Measurements from ENCODE around the gene DPF3. TPM values are rescaled to one million over a fixed set of nuclear protein-coding genes. Genes with fewer than 3 reads are reported as not detected.

DPF3 gene
- 1 to 10 TPM; 6.6 to 7.4 TPM for total RNA-seq

GRCh38 chr14:72893636-72894322, at the start of gene DPF3:
TSS of gene DPF3 (minus strand) at chr14:72894101. CDS start at chr14:72894088, 13 bp downstream.
- POLR2A ChIA-PET: no interaction called here
- CTCF ChIA-PET: interaction anchor here (0.8 to 2.5 kb wide), 6 partner anchors 9 to 379 kb away, joined by 3 to 14 read pairs (median 5); no protein-coding TSS in a partner anchor
- peaks cover 25% of the 10 kb centered on the region for H3K4me1 Mint-ChIP-seq
- peak; percentile 94 for DNase-seq
- no peaks in the 10 kb centered on the region for H3K9me3 Mint-ChIP-seq
- H3K36me3 Mint-ChIP-seq (ENCODE audit: low read depth): no peaks in the 10 kb centered on the region
- peak within 1 kb of the TSS; percentile 82 for H3K27ac Mint-ChIP-seq
- peak within 1 kb of the TSS; percentile 92 for H3K4me3 Mint-ChIP-seq
- peaks cover 68% of the 10 kb centered on the region for H3K27me3 Mint-ChIP-seq

- H3K27ac Mint-ChIP-seq: no peak overlapping the region
- H3K9me3 Mint-ChIP-seq: no peaks in the 10 kb centered on the region
- peaks cover 4% of the 10 kb centered on the region for H3K4me1 Mint-ChIP-seq
- DNase-seq: no peak
- no peaks in the 10 kb centered on the region for H3K27me3 Mint-ChIP-seq
- no peak overlapping the region for H3K4me3 Mint-ChIP-seq
- H3K36me3 Mint-ChIP-seq (ENCODE audit: low read depth): peaks cover 35% of the 10 kb centered on the region
- CTCF ChIA-PET: interaction anchor here (0.5 kb wide), 1 partner anchor 70 kb away, joined by 3 read pairs; no protein-coding TSS in a partner anchor
- POLR2A ChIA-PET: no interaction called here
These were observed 49.0 kb upstream of the DPF3 start for GRCh38 chr14:72942934-72943333.

- ChIA-PET CTCF (no interaction called here), POLR2A (no interaction called here)
- Mint-ChIP-seq H3K27me3 (no peaks in the 10 kb centered on the region), H3K9me3 (no peaks in the 10 kb centered on the region), H3K4me1 (peaks cover 18% of the 10 kb centered on the region), H3K4me3 (no peak overlapping the region), H3K36me3 (ENCODE audit: low read depth) (peaks cover 35% of the 10 kb centered on the region), H3K27ac (no peak overlapping the region)
- no peak for DNase-seq
These were observed 47.5 kb upstream of the DPF3 start for GRCh38 chr14:72941286-72941985.

- POLR2A ChIA-PET: no interaction called here
- Mint-ChIP-seq H3K36me3 (ENCODE audit: low read depth) (peaks cover 29% of the 10 kb centered on the region), H3K4me3 (no peak overlapping the region), H3K27ac (no peak overlapping the region), H3K9me3 (no peaks in the 10 kb centered on the region), H3K27me3 (no peaks in the 10 kb centered on the region), H3K4me1 (peaks cover 18% of the 10 kb centered on the region)
- CTCF ChIA-PET: interaction anchor here (0.9 to 1.9 kb wide), 2 partner anchors 9 to 164 kb away, joined by 4 to 7 read pairs; no protein-coding TSS in a partner anchor
- DNase-seq: no peak
These were observed 45.7 kb upstream of the DPF3 start for GRCh38 chr14:72939630-72940029.

GRCh38 chr14:72932893-72933292, 39.0 kb upstream of the DPF3 start:
- Mint-ChIP-seq H3K4me3 (no peak overlapping the region), H3K27ac (no peak overlapping the region), H3K27me3 (no peaks in the 10 kb centered on the region), H3K36me3 (ENCODE audit: low read depth) (peaks cover 9% of the 10 kb centered on the region), H3K4me1 (peaks cover 19% of the 10 kb centered on the region), H3K9me3 (no peaks in the 10 kb centered on the region)
- no peak for DNase-seq
- CTCF ChIA-PET: interaction anchor here (1.0 kb wide), 1 partner anchor 28 kb away, joined by 3 read pairs; no protein-coding TSS in a partner anchor
- POLR2A ChIA-PET: no interaction called here

DNA sequence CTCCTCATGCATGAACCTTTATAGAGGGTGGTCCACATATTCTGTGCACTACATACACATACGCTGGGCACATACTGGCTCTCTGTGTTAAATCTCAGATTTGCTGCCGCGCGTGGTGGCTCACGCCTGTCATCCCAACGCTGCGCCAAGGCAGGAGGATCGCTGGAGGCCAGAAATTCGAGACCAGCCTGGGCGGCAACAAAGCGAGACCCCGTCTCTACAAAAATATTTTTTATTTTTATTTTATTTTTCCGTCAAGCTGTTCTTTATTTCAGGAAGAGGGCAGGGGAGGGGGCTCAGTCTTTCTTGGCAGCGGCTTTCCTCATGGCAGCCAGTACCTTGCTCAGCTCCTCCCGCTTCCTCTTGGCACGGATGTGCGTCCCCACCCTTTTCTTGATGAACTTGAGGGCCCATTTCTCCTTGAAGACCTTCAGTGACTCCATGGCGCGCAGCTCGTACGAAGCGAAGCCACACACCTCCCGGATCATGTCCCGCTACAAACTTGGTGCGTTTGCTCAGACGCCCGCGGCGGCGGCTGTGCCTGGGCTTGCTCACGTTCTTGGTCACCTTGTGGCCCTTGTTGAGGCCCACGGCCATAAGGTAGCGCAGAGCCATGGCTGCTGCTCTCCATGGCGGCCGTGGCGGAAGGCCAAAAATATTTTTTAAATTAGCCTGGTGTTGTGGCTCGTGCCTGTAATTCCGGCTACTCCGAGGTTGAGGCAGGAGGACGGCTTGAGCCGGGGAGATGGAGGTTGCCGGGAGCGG, 35.6 kb upstream of the DPF3 start:
- peaks cover 1% of the 10 kb centered on the region for H3K36me3 Mint-ChIP-seq (ENCODE audit: low read depth)
- peaks cover 18% of the 10 kb centered on the region for H3K4me1 Mint-ChIP-seq
- DNase-seq: no peak
- no peak overlapping the region for H3K27ac Mint-ChIP-seq
- H3K27me3 Mint-ChIP-seq: peaks cover 4% of the 10 kb centered on the region
- H3K9me3 Mint-ChIP-seq: no peaks in the 10 kb centered on the region
- no peak overlapping the region for H3K4me3 Mint-ChIP-seq
- CTCF ChIA-PET: no interaction called here
- POLR2A ChIA-PET: no interaction called here

- no peak overlapping the region for H3K27ac Mint-ChIP-seq
- H3K4me1 Mint-ChIP-seq: peaks cover 18% of the 10 kb centered on the region
- POLR2A ChIA-PET: no interaction called here
- H3K27me3 Mint-ChIP-seq: peaks cover 6% of the 10 kb centered on the region
- H3K9me3 Mint-ChIP-seq: no peaks in the 10 kb centered on the region
- H3K4me3 Mint-ChIP-seq: no peak overlapping the region
- peaks cover 1% of the 10 kb centered on the region for H3K36me3 Mint-ChIP-seq (ENCODE audit: low read depth)
- CTCF ChIA-PET: no interaction called here
- DNase-seq: no peak
These were observed 35.0 kb upstream of the DPF3 start for GRCh38 chr14:72928872-72929271.

GRCh38 chr14:72926292-72927028, 32.6 kb upstream of the DPF3 start, which contains the start of gene DCAF4:
TSS of gene DCAF4 (plus strand) at chr14:72926464. CDS start at chr14:72937979, 11,515 bp downstream.
- peaks cover 13% of the 10 kb centered on the region for H3K4me1 Mint-ChIP-seq
- ChIA-PET CTCF (interaction anchor here (1.3 to 1.8 kb wide), 2 partner anchors 42 to 410 kb away, joined by 3 to 4 read pairs; no protein-coding TSS in a partner anchor), POLR2A (no interaction called here)
- H3K27ac Mint-ChIP-seq: peak within 1 kb of the TSS; percentile 98
- peak within 1 kb of the TSS; percentile 97 for H3K4me3 Mint-ChIP-seq
- no peaks in the 10 kb centered on the region for H3K9me3 Mint-ChIP-seq
- peak; percentile 97 for DNase-seq
- H3K27me3 Mint-ChIP-seq: peaks cover 12% of the 10 kb centered on the region
- peaks cover 1% of the 10 kb centered on the region for H3K36me3 Mint-ChIP-seq (ENCODE audit: low read depth)

DNA sequence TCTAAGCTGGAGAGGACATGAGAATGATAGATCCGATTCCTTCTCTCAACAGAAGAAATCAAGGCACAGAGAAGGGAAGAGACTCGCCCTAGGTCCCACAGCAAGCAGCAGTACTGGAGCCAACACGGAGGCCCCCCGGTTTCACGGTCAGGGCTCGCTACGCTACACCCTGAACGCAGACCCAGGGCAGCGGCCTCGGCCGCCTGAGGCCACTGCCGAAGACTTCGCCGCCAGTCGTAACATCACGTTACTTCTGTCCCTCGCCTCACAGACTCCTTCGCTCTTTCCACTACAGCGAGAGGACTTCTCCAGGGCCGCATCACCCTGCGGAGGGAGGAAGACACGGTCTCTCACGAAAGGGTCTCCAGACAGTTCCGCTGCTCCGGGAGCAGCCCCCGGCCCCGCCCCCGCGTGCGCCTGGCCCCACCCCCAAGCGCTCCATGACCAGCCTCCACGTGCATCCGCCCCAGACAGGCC, 32.0 kb upstream of the DPF3 start:
- POLR2A ChIA-PET: interaction anchor here (0.7 kb wide), 1 partner anchor 134 kb away, joined by 3 read pairs; no protein-coding TSS in a partner anchor
- H3K9me3 Mint-ChIP-seq: no peaks in the 10 kb centered on the region

DNA sequence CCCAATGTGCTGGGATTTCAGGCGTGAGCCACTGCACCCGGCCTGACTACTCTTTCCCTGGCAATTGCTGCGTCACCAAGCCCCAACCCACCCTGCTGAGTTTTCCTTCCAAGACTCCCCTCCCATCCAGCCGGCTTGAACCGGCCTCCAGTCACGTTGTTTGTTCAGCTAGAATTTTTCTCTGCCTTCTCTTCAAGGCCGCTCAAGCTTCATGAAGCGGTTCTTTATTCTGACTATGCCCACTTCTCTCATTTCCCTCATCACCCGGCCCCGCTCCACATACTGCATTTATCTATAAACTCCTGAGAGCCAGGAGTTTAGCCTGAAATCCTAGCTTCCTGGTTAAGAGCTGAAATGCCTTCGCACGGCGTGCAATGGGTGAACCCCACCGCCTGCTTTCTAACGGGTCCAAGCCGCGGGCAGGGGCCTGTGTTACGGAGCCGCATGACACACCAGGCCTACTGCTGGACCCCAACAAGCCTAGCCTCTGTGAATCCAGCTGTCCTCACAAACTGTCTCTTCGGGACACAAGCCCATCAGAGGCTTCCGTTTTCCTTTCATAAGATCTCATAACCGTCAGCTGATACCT, 31.4 kb upstream of the DPF3 start:
- POLR2A ChIA-PET: interaction anchor here (0.7 kb wide), 1 partner anchor 134 kb away, joined by 3 read pairs; no protein-coding TSS in a partner anchor
- peaks cover 12% of the 10 kb centered on the region for H3K4me1 Mint-ChIP-seq
- H3K4me3 Mint-ChIP-seq: peak overlapping the region; percentile 97
- peaks cover 1% of the 10 kb centered on the region for H3K36me3 Mint-ChIP-seq (ENCODE audit: low read depth)
- CTCF ChIA-PET: interaction anchor here (1.0 to 1.8 kb wide), 4 partner anchors 12 to 408 kb away, joined by 3 to 5 read pairs (median 4); no protein-coding TSS in a partner anchor
- DNase-seq: no peak
- H3K27ac Mint-ChIP-seq: peak overlapping the region; percentile 98
- no peaks in the 10 kb centered on the region for H3K9me3 Mint-ChIP-seq
- H3K27me3 Mint-ChIP-seq: peaks cover 19% of the 10 kb centered on the region

More for the DNA sequence above, 32.0 kb upstream of the DPF3 start:
- Mint-ChIP-seq H3K4me1 (peaks cover 12% of the 10 kb centered on the region), H3K36me3 (ENCODE audit: low read depth) (peaks cover 1% of the 10 kb centered on the region), H3K27ac (peak overlapping the region; percentile 98), H3K27me3 (peaks cover 17% of the 10 kb centered on the region), H3K4me3 (peak overlapping the region; percentile 97)
- DNase-seq: no peak
- CTCF ChIA-PET: interaction anchor here (1.0 to 1.8 kb wide), 4 partner anchors 12 to 409 kb away, joined by 3 to 5 read pairs (median 4); no protein-coding TSS in a partner anchor

DNA sequence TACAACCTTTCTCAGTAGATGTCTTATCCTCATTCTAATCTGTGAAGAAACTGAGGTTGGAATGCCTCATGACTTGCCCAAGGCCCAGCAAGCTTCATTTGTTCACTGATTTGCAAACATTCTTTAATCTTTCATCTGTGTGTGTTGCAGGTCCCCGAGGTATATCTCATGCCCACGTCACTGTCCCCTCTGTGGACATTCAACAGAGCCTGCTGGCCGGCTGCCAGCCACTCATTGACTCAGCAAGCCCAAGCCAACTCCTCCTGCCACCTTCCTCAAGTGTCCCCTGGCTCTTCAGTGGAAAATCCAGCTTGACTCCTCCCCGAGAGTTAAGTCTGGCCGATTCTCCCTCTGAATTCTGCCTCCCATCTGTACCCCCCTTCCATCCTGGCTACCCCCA, 30.4 kb upstream of the DPF3 start:
- POLR2A ChIA-PET: no interaction called here
- H3K9me3 Mint-ChIP-seq: no peaks in the 10 kb centered on the region

More for the DNA sequence above, 30.4 kb upstream of the DPF3 start:
- Mint-ChIP-seq H3K27me3 (peaks cover 28% of the 10 kb centered on the region), H3K4me1 (peaks cover 12% of the 10 kb centered on the region), H3K36me3 (ENCODE audit: low read depth) (no peaks in the 10 kb centered on the region), H3K27ac (no peak overlapping the region), H3K4me3 (no peak overlapping the region)
- CTCF ChIA-PET: interaction anchor here (0.6 to 1.0 kb wide), 4 partner anchors 9 to 562 kb away, joined by 3 to 6 read pairs (median 3); no protein-coding TSS in a partner anchor
- DNase-seq: no peak

All from activated CD4-positive, alpha-beta T cell treated with anti-CD3 and anti-CD28 coated beads, Interleukin-2, amount 10 ng/mL, durations not matched to agents 7 days and 5 days (primary cell).